NCI-H128 (cell line): ENCODE measurements around the gene PIEZO1.

Source experiments
- DNase-seq: peaks from one replicate; lab custom pipeline; 2025; ENCODE audit not compliant: unreplicated experiment; lab: John Stamatoyannopoulos, UW

The PIEZO1 gene

DNA sequence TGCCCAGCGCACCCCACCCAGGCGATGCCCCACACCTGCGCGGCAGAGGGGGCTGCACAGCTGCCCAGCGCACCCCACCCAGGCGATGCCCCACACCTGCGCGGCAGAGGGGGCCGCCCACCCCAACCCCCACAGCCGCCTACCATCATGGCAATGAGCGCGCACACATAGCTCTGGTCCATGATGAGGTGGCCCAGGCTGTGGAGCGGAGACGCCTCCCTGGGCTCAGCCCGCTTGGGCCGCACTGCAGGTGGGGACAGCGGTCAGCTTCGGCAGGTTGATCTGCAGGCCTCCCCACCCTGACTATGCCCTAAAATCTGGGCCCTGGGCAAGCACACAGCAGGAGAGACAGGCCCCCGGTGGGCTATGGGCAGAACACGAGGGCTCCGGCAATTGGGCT is 48.5 kb downstream of the PIEZO1 start:
- DNase-seq = no peak

DNA sequence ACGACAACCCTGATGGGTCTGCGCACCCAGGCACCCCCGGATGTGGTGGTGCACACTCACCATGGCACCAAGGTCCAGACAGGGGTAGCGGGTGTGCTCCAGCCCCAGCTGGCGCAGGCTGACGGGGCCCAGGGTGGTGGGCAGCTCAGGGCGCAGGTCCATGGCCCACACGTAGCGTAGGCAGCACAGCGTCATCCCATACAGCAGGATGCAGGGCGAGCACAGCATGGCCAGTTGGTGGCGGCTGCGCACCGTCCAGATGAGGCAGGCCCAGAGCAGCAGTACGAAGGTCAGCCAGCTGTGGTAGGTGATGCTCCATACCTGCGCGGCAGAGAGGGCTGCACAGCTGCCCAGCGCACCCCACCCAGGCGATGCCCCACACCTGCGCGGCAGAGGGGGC is 48.9 kb downstream of the PIEZO1 start:
- no peak for DNase-seq

DNA sequence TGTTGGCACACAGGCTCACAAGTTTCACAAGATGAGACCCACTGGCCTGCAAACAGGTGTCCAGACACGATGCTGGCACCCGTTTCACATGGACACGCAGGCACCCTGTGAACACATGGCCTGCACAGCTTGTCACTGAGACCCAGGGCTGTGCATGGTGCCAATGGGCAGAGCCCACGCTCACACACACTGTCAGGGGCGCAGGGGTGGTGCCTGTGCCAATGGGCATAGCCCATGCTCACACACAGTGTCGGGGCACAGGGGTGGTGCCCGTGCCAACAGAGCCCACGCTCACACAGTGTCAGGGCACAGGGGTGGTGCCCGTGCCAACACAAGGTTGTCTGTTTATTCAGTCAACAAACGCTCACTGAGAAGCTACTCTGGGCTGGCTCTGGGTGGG is 49.4 kb downstream of the PIEZO1 start:
- no peak for DNase-seq

DNA sequence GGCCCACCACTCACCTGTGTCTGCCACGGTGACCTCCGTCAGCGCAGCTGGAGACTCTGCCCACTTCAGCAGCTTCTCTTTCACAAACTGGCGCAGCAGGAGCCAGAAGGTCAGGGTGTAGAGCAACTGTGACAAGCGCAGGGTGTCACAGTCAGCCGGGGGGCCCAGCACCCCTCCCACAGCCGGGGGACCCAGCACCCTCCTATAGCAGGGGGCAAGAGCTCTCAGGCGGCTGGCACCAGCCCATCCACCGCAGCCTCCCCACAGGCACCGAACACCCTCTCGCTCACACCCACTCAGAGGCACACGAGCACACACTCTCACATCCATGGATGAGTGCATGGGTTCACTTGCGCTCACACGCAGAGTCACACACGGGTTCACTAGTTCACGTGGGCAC is 49.9 kb downstream of the PIEZO1 start:
- no peak for DNase-seq

DNA sequence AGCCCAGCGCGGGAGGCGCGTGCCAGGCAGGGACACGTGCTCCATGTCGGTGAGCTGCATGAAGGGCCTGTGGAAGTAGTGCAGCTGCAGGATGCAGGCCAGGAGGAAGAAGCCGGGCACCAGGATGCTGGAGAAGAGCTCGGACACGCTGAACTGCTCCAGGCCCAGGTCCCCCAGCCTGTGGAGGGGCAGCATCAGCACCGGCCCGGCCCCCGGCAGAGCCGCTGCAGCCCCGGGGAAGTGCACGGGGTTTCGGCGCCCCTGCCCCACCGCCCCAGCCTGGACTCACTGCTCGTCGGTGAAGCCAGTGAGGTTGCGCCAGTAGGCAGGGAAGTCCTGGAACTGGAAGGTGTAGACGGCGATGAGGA is 50.7 kb downstream of the PIEZO1 start:
- no peak for DNase-seq

DNA sequence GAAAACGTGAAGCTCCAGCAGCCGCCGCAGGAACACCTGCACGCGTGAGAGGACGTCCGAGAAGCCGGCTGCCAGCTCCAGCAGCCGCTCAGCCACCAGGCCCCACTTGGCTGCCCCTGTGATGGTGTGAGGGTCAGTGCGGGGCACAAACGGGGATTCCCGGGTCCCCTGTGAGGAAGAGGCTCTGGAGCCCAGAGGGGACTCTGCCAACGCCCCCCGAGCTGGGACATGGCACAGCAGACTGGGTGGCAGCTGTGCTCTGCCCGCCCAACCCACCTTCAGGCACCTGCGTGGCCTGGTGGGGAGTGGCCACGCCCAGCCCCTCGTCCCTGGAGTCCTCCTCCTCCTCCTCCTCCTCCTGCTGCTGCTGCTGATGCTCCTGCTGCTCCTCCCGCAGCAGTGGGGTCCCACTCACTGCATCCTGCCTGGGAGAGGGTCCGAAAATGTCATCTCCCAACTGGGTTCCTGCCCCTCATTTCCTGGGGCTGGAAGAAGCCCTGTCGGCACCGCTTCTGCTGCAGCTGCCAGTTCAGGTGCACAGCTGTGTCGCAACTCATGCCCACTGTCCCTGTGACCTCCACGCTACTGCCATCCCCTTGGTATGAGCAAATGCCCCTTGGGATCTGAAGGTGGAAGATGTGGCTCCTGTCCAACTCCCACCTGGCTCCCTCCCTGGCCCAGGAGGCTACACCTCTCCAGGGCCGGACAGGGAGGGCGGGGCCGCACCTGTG is 51.2 kb downstream of the PIEZO1 start:
- DNase-seq = no peak

DNA sequence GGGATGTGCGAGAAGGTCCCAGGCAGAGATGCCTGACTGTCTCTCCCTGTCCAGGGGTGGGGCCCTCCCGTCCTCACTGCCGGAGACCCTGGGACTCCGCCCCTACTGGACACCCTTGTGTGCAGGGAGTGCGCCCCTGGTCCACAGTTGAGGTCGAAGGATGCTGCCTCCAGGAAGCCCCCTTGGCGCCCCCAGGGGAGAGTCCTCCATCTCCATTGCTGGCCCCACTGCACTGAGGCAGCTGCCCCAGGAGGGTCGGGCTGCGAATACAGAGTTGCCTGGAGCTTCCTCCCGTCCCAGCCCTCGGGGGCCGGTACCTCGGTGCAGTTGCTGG is 52.1 kb downstream of the PIEZO1 start:
- DNase-seq = no peak

DNA sequence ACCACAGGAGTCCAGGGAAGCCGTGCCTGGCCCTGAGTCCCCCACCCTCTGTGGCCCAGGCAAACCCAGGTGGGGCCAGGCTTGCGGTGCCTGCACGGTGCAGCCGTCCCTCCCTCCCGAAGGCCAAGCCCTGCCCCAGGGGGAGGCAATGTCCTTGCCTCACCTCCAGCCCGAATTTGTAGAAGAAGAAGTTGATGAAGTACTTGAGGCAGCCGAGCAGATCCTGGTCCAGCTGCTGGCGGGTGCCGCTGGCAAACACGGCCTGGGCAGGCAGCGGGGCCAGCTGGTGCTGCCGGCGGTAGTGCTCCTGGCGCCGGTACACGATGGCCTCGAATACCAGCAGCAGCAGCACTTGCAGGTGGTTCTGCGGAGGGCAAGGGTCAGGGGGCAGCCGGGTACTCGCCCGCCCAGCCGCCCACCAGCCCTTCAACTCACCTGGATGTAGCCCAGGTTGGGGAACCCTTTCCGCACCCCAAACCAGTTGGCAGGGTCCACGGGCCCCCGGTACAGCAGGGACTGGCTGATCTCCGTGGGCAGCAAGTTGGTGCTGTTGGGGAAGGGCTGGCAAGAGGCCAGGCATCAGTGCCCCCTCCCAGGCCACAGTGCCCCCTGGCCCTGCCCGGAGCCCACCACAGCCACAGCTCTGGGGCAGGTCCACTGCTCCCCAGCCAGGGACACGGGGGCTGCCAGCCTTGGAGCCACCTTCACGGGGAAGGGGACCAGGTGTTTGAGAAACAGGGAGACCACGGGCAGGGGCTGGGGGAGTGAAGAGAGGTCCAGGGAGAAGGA is 52.7 kb downstream of the PIEZO1 start:
- no peak for DNase-seq

DNA sequence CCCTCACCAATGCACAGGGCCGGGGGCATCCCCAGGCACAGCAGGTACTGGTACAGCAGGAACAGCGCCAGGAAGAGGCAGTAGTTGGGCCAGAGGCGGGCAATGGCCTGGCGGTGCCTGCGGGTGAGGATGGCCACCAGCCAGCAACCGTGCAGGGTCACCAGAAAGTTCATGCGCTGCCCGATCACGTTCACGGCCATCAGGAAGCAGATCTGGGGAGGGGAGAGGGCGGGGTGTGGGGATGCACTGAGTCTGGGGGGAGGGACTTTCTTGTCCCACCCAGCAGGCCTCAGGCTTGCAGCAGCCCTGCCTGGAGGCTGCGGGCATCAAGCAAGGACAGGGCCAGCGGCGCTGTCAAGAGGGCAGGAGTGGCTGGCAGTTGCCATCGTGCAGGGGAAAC is 53.3 kb downstream of the PIEZO1 start:
- DNase-seq = no peak

DNA sequence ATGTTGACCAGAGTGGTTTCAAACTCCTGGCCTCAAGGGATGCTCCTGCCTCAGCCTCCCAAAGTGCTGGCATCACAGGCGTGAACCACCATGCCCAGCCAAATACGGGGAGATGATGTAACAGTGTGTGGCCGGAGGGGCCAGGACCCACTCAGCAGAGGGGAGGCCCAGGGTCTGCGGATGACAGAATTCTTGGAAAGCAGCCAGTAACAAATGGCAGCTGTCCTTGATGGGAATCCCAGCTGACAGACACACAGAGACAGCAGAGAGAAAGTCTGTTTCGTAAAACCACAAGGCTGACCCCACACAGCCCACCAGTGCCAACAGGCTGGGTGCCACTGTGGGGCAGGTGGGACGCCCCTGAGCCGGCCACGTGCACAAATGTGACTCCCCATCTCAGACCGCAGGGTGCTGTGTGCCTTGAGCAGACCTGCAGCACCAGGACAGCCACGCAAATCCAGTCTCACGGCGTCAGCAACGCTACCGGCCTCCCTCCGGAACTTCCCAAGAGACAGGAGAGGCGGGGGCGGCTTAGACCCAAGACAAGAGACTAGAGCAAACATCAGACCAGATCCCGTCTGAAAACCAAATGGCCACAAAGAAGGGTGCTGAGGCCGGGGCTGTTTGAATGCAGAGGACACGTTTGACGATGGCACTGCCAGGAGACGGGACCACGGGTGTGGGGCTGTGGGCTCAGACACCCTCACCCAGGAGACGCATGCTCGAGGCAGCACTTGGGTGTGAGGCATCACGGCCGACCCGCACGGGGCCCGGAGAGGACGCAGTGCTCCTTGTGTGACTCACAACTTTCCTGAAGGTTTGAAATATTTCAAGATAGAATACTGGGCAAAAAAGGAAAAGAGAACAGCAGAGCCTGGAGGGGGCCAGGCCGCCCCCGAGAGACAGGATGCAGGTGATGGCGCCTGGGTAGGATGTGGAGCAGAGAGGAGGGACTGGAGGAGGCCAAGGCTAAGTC is 54.1 kb downstream of the PIEZO1 start:
- no peak for DNase-seq

DNA sequence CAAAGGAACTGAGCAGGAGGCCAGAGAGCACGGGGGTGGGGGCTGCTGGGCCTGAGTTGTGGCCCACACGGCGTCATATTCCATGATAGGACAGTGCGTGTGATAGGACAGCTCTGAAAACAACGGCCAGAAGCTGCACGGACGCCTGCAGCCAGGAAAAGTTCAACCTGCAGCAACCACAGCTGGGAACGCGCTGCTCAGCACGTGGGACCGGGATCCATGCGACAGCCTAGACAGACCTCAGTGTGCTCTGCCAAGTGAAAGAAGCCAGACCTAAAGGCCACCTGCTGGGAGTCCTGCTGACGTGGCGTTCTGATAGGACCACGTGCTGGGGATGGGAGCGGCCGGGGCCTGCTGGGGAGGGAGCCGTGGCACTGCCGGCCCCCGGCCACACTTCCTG is 57.1 kb downstream of the PIEZO1 start:
- no peak for DNase-seq

DNA sequence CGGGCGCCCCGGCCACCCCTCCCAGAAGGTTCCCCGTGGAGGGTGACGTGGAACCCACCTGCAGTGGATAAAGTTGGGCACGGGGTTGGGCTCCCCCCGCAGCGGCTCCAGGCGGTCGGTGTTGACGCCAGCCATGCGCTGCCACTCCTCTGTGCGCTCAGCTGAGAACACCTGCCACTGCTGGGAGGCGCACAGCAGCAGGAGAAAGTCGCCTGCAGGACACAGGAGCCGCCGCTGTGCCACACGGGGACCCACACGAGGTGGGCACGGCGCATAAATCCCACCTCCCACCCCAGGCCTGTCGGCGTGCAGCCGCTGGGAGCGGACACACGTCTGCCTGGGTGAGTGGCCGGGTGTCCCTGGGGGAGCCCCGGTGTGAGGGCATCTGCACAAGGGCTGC is 58.0 kb downstream of the PIEZO1 start:
- DNase-seq = no peak

DNA sequence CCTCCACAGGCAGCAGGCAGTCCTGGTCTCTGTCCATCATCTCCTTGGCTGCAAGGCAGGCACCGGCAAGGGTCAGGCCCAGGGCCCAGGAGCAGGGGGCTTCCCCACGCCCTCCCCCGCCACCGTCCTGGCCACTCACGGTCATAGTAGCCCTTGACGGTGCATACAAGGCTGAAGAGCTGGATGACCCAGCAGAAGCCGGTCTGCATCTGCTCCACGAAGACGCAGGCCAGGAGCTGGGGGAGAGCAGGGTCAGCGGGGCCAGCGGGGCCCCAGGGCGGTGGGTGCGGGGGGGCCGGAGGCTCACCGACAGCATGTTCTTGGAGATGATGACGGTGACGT is 58.6 kb downstream of the PIEZO1 start:
- DNase-seq = no peak

DNA sequence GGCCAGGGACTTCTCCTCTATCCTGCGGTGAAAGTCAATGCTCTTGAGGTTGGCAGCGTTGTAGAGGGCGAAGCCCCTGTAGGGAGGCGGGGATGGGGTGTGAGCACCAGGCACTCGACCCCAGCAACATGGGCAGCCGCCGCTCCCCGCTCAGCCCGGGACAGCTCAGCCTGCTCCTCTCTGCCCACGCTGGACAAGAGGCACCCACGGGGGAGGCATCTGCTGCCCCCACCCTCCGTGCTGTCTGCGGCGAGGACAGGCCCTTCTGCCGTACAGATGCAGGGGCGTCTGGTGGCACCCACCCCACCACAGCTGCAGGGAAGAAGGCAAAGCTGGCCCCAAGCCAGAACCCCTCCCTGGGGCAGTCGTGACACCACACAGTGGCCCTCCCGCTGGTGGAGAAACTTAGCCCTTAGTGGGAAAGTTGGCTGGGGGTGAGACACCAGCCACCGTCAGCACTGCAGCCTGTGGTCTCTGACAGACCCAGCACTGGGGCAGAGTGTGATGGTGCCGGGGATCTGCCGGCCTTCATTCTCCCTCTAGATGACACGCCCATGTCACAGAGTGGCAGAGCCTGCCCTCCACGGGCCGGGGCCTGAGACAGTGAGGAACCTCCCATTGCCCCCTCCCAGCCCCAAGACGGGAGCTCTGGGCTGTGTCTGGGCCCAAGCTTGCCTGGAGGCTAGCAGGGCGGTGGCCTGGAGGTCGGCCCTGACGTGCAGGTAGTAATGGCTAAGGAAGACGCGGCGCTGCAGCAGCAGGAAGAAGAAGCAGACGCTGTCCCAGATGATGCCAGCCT is 59.2 kb downstream of the PIEZO1 start:
- DNase-seq = no peak

DNA sequence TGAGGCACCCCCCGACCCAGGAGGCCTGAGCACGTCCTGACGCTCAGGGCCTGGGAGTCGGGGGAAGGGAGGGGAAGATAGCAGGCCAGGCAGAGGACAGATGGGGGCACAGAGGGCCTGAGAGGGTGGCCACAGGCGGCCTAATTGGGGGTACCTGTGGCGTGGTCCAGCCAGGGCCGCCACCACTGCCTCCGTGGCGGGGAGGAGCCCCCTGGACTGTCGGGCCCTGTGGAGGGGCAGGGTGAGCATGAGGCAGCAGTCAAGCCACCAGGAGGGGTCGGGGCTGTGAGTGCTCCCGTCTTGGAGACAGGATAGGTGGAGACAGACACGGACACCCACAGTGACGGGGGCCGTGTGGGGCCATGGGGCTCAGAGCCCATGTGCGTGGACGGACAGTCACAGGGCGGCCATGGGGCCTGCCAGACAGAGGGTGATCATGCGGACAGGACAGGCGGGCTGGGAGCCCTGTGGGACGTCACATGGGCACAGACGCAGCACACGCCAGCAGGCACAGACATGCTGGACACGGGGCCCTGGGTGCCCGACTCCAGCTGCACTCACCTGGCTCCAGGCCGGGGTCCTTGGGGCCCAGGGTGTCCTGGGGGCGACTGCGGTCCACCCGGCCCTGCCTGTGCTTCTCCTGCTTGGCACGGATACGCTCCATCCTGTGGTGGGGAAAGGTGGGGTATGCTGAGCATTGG is 60.0 kb downstream of the PIEZO1 start:
- no peak for DNase-seq

DNA sequence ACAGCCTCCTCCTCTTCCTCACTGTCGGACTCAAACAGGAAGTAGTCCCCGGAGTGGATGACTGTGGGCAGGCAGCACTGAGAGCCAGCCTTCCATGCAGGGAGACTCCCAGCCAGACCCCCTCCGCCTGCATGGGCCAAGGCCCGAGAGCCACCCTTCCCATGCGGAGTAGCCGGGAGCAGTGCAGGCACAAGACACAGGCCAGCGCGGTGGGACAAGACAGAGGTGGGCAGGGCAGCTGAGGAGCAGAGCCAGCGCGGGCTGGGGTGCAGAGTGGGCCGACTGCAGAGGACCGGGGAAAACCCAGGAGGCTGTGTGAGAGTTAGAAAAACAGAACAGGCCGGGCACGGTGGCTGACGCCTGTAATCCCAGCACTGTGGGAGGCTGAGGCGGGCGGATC is 61.1 kb downstream of the PIEZO1 start:
- no peak for DNase-seq

DNA sequence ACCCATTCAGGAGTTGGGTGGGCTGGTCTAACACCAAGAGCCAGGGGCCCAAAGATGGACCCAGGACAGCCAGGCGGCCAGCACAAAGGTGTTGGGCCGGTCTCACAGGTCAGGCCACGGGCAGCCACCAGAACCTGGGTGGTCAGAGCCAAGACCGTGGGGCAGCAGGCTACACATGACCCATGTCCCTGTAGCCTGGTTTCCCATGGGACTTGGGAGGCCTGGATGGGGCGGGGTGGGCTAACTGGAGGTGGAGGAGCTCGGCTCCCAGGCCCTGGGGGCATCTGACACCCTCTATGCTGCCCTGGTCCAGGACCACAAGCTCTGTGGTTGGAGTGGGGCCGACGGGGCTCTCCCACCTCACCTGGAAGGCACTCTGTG is 61.5 kb downstream of the PIEZO1 start:
- no peak for DNase-seq

DNA sequence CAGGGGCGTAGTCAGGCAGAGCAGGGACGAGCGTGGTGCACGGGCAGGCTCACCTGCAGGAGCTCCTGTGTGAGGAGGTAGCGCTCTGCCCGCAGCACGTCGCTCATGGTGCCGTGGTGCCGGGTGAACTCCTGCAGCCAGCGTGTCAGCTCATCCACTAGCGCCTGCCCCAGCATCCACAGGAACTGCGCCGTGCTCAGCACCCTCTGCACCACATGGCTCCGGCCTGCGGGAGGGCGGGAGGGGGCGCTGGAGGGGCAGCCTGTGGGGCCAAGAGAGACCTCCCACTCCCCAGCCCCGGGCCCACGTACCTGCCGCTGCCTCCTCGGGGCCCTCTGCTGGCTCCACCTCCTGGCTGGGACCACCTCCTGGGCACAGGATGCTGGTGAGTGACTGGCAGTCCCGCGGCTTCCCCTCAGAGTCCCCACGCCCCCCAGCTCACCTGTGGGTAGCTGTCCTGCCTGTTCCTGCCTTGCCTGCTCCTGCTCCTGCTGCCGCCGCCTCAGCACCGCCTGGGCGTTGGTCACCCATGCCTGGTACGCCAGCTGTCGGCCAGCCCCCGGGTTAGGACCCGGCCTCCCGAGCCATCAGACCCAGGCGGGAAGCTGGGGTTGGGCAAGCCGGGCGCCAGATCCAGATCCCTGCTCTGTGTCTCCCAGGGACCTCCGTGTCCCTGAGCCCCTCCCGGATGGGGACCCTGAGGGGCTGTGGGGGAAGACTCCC is 62.1 kb downstream of the PIEZO1 start:
- DNase-seq = no peak

DNA sequence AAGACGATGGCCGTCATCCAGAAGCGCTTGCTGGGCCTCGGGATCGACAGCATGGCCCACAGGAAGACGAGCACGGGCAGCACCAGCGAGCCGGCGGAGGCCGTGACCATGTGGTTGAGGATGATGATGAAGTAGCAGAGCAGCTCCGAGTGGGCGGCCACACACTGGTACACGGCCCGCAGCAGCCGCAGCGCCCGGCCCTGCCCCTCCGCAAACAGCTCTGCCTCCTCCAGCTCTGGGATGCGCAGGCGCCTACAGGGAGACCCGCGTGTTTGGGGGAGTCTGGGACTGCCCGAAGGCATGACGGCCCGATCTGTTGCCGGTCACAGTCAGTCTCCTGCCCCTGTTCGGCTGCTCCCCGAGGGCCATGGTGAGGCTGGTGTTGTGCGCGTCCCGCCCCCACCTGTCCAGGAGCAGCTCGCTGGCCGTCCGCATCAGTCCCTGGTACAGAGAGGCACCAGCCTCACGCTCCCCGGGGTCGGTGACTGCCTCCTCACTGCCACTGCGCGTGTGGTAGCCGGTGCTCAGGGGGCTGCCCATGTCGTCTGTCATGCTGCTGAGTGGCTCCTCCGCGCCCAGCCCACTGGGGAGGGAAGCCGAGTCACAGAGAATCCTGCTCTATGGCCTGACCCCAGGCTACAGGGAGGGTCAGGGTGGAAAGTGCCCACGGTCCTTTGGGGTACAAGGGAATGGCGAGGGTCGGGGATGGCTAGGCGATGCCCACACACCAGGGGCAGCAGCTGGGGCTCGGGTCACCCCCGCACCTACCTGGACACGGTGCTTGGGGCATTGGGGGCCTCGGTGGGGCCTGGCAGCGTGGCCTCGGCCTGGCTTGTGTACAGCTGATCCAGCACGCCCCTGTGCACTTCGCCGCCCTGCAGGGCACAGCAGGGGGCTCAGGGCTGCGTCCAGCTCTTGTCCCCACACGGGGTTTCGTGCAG is 62.9 kb downstream of the PIEZO1 start:
- no peak for DNase-seq
